ENCODE data around the gene TMEM239.
"Not testable (repeated sequence)": the region's sequence is repeated elsewhere in the genome, so short reads cannot be mapped to it uniquely, and the experiment has no call there.

TMEM239 gene

GRCh38 chr20:2799688-2800520, 16.3 kb upstream of the TMEM239 start:
- no peak for DNase-seq

GRCh38 chr20:2800521-2801285, 15.5 kb upstream of the TMEM239 start, which contains the start of gene CPXM1:
Gene CPXM1, minus strand, starts transcription at chr20:2800627. Its CDS starts 55 bp downstream, at chr20:2800572.
- no peak for DNase-seq

GRCh38 chr20:2801286-2801728, 14.9 kb upstream of the TMEM239 start:
- DNase-seq, result no peak

GRCh38 chr20:2804041-2804828, 11.9 kb upstream of the TMEM239 start:
- no peak for DNase-seq

- DNase-seq, result no peak
Observed at GRCh38 chr20:2804852-2805688, 11.1 kb upstream of the TMEM239 start.

- no peak for DNase-seq
Observed at GRCh38 chr20:2805689-2806350, 10.3 kb upstream of the TMEM239 start.

GRCh38 chr20:2806351-2806701, 9.8 kb upstream of the TMEM239 start:
- no peak for DNase-seq

GRCh38 chr20:2807019-2807418, 9.1 kb upstream of the TMEM239 start:
- no peak for DNase-seq

- DNase-seq, result not testable (repeated sequence)
Observed at GRCh38 chr20:2807929-2808328, 8.2 kb upstream of the TMEM239 start.

GRCh38 chr20:2809690-2810089, 6.5 kb upstream of the TMEM239 start:
- DNase-seq, result no peak

GRCh38 chr20:2812189-2812588, 4.0 kb upstream of the TMEM239 start:
- no peak for DNase-seq

- no peak for DNase-seq
Observed at GRCh38 chr20:2814076-2814475, 2.1 kb upstream of the TMEM239 start.

GRCh38 chr20:2814587-2815051, 1.5 kb upstream of the TMEM239 start, which contains the start of gene C20orf141:
Gene C20orf141, plus strand, starts transcription at chr20:2814987. Its CDS starts 198 bp downstream, at chr20:2815185.
- DNase-seq, result peak in 1 of 2 experiments; percentile 55

- DNase-seq, result no peak
Observed at GRCh38 chr20:2815242-2815900, 793 bp upstream of the TMEM239 start.

- no peak for DNase-seq
Observed at GRCh38 chr20:2816583-2817340, 598 bp downstream of the TMEM239 start.

GRCh38 chr20:2817341-2817726, 1.2 kb downstream of the TMEM239 start:
- no peak for DNase-seq

GRCh38 chr20:2817891-2818595, 1.9 kb downstream of the TMEM239 start:
- DNase-seq, result no peak

GRCh38 chr20:2820084-2820895, 4.1 kb downstream of the TMEM239 start:
- DNase-seq, result no peak

All from NCI-H446 (cell line).